ENCODE results near the gene CDH18.

CDH18 gene

GRCh38 chr5:19987612-19988361 is at the start of gene CDH18:
Gene CDH18 (minus strand): TSS chr5:19988200. CDS start chr5:19838986, 149,214 bp downstream.
- no peak for DNase-seq

GRCh38 chr5:20034717-20035116 is 46.7 kb upstream of the CDH18 start:
- DNase-seq, result no peak

GRCh38 chr5:20033881-20034280 is 45.9 kb upstream of the CDH18 start:
- DNase-seq, result no peak

- no peak for DNase-seq
Measured at GRCh38 chr5:20032896-20033295, 44.9 kb upstream of the CDH18 start.

GRCh38 chr5:20030125-20030524 is 42.1 kb upstream of the CDH18 start:
- no peak for DNase-seq

GRCh38 chr5:20029266-20029665 is 41.3 kb upstream of the CDH18 start:
- DNase-seq, result no peak

GRCh38 chr5:20028506-20028905 is 40.5 kb upstream of the CDH18 start:
- DNase-seq, result no peak

- no peak for DNase-seq
Measured at GRCh38 chr5:20023686-20024180, 35.7 kb upstream of the CDH18 start.

- DNase-seq, result no peak
Measured at GRCh38 chr5:20020247-20020646, 32.2 kb upstream of the CDH18 start.

GRCh38 chr5:20017021-20017420 is 29.0 kb upstream of the CDH18 start:
- no peak for DNase-seq

GRCh38 chr5:20000416-20000815 is 12.4 kb upstream of the CDH18 start:
- DNase-seq, result no peak

- no peak for DNase-seq
Measured at GRCh38 chr5:19988457-19988856, 457 bp upstream of the CDH18 start.

GRCh38 chr5:19986806-19987205 is 1.2 kb downstream of the CDH18 start:
- DNase-seq, result no peak

GRCh38 chr5:19986031-19986619 is 1.9 kb downstream of the CDH18 start:
- DNase-seq, result no peak

- DNase-seq, result no peak
Measured at GRCh38 chr5:19978476-19978875, 9.5 kb downstream of the CDH18 start.

- no peak for DNase-seq
Measured at GRCh38 chr5:19977099-19977498, 10.9 kb downstream of the CDH18 start.

GRCh38 chr5:19975795-19976194 is 12.2 kb downstream of the CDH18 start:
- no peak for DNase-seq

- no peak for DNase-seq
Measured at GRCh38 chr5:19960451-19960850, 27.5 kb downstream of the CDH18 start.

- no peak for DNase-seq
Measured at GRCh38 chr5:19959830-19960384, 28.1 kb downstream of the CDH18 start.

GRCh38 chr5:19950897-19951296 is 37.1 kb downstream of the CDH18 start:
- no peak for DNase-seq

GRCh38 chr5:19940192-19940591 is 47.8 kb downstream of the CDH18 start:
- no peak for DNase-seq

GRCh38 chr5:19930451-19930850 is 57.5 kb downstream of the CDH18 start:
- DNase-seq, result no peak

GRCh38 chr5:19928562-19929421 is 59.2 kb downstream of the CDH18 start:
- DNase-seq, result no peak
